Kidney (tissue), 14 donors: Measurements from ENCODE around the gene NT5C2. TPM values are rescaled to one million over a fixed set of nuclear protein-coding genes. Genes with fewer than 3 reads are reported as not detected.

Experiments
- DNase-seq, 5 donors: peaks; one replicate each; pipeline ENCODE4 v3.0.0-alpha.2; 2013 to 2020
- FAIRE-seq: peaks from 2 replicates; lab custom pipeline; 2012; peaks lifted over from hg19 to GRCh38; lab: Jason Lieb, UNC
- H3K27ac ChIP-seq, 2 donors: one replicate each; pipeline ENCODE4 v1.7.0; 2013; ENCODE audit warnings: low read depth in 2 of 2, low read length in 2 of 2, inconsistent platforms in 1 of 2
- H3K27me3 ChIP-seq: one replicate; pipeline ENCODE4 v1.7.1; 2013; ENCODE audit warnings: low read length, inconsistent platforms; ENCODE audit not compliant: control insufficient read depth, insufficient read depth
- H3K36me3 ChIP-seq, 3 donors: one replicate each; pipeline versions ENCODE4 v1.7.0 to v1.7.1; 2013; ENCODE audit warnings: low read length in 3 of 3, control low read depth in 1 of 3, inconsistent platforms in 1 of 3; ENCODE audit not compliant: insufficient read depth in 3 of 3, control insufficient read depth in 2 of 3
- H3K4me1 ChIP-seq, 3 donors: one replicate each; pipeline versions ENCODE4 v1.7.0 to v1.7.1; 2013; ENCODE audit warnings: low read length in 3 of 3, inconsistent platforms in 1 of 3, low read depth in 1 of 3; ENCODE audit not compliant: control insufficient read depth in 2 of 3, insufficient read depth in 2 of 3
- H3K4me3 ChIP-seq, 3 donors: one replicate each; pipeline versions ENCODE4 v1.7.0 to v1.8.1; 2013; ENCODE audit warnings: low read length in 3 of 3, control low read depth in 1 of 3, inconsistent platforms in 1 of 3
- H3K9ac ChIP-seq, 3 donors: one replicate each; pipeline versions ENCODE4 v1.7.0 to v1.7.1; 2013; ENCODE audit warnings: low read length in 3 of 3, control low read depth in 1 of 3, inconsistent platforms in 1 of 3
- H3K9me3 ChIP-seq, 3 donors: one replicate each; pipeline versions ENCODE4 v1.7.0 to v1.7.1; 2013; ENCODE audit warnings: low read length in 3 of 3, control low read depth in 1 of 3, inconsistent platforms in 1 of 3; ENCODE audit not compliant: control insufficient read depth in 2 of 3, insufficient read depth in 1 of 3
- intact Hi-C: fragments of 100-400 bp; cut with DNase I; formaldehyde crosslinking; loops from one replicate; pipeline ENCODE4 v1.11.1; 2022
- polyA plus RNA-seq: library from polyadenylated mRNA; stranded (reverse); fragments of 350-450 nt; fragmentation: Illumina TruSeq; extraction: RNeasy Lipid Tissue Mini Kit (QIAGEN cat#74804); gene quantifications from one replicate; pipeline ENCODE4 v1.2.3, GENCODE V29; 2014; ENCODE audit warnings: low read depth, low replicate concordance; ENCODE audit not compliant: insufficient read depth
- total RNA-seq: library from RNA; stranded (reverse); fragmentation: NEBNext Ultra II Directional; extraction: Animal tissue kit (Norgen Biotek cat#: 25700); gene quantifications from one replicate; pipeline ENCODE4 v1.2.1, GENCODE V29; 2021
- TF ChIP-seq, protein P1 (sequence below): IDR thresholded peaks from 3 replicates; pipeline ENCODE4 v1.5.1; 2012; ENCODE audit warnings: mild to moderate bottlenecking, moderate library complexity, borderline replicate concordance; ENCODE audit not compliant: insufficient read depth; ENCODE audit errors: extremely low read depth
- donor health status: control.
- donor health status: control.
- donor health status: control.
- donor health status: control.
- donor health status: control.
- donor health status: DM: yes; HTN: yes; CAD: no.
- donor health status: Normal renal cell carcinoma (clear cell type).

NT5C2 gene
- total and polyA plus RNA-seq, 2 donors from 2014 or later: 30.9 to 91.7 TPM

GRCh38 chr10:103125323-103126267 is 67.5 kb downstream of the NT5C2 start:
- Histone ChIP-seq H3K9ac (no peak overlapping the region), H3K27ac (peak overlapping the region in 1 of 2 donors; percentile 27), H3K4me1 (peaks cover 0 to 9% (median 3%) of the 10 kb centered on the region in 3 donors), H3K9me3 (no peaks in the 10 kb centered on the region), H3K4me3 (no peak overlapping the region), H3K36me3 (no peaks in the 10 kb centered on the region), H3K27me3 (no peaks in the 10 kb centered on the region)
- TF ChIP-seq, protein P1, sequence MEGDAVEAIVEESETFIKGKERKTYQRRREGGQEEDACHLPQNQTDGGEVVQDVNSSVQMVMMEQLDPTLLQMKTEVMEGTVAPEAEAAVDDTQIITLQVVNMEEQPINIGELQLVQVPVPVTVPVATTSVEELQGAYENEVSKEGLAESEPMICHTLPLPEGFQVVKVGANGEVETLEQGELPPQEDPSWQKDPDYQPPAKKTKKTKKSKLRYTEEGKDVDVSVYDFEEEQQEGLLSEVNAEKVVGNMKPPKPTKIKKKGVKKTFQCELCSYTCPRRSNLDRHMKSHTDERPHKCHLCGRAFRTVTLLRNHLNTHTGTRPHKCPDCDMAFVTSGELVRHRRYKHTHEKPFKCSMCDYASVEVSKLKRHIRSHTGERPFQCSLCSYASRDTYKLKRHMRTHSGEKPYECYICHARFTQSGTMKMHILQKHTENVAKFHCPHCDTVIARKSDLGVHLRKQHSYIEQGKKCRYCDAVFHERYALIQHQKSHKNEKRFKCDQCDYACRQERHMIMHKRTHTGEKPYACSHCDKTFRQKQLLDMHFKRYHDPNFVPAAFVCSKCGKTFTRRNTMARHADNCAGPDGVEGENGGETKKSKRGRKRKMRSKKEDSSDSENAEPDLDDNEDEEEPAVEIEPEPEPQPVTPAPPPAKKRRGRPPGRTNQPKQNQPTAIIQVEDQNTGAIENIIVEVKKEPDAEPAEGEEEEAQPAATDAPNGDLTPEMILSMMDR: no peak
- intact Hi-C loops: no loop called here
- no peak for DNase-seq
- FAIRE-seq: no peak

- no peak overlapping the region for H3K9ac ChIP-seq
- H3K9me3 ChIP-seq: no peaks in the 10 kb centered on the region
- peak; percentile 78 for FAIRE-seq
- peaks cover 0 to 9% (median 3%) of the 10 kb centered on the region in 3 donors for H3K4me1 ChIP-seq
- H3K4me3 ChIP-seq: no peak overlapping the region
- intact Hi-C loops: no loop called here
- DNase-seq: no peak
- peak overlapping the region in 1 of 2 donors; percentile 4 for H3K27ac ChIP-seq
- TF ChIP-seq, protein P1: no peak
- H3K27me3 ChIP-seq: no peaks in the 10 kb centered on the region
- no peaks in the 10 kb centered on the region for H3K36me3 ChIP-seq
Observed at GRCh38 chr10:103124420-103125096, 68.5 kb downstream of the NT5C2 start.

DNA sequence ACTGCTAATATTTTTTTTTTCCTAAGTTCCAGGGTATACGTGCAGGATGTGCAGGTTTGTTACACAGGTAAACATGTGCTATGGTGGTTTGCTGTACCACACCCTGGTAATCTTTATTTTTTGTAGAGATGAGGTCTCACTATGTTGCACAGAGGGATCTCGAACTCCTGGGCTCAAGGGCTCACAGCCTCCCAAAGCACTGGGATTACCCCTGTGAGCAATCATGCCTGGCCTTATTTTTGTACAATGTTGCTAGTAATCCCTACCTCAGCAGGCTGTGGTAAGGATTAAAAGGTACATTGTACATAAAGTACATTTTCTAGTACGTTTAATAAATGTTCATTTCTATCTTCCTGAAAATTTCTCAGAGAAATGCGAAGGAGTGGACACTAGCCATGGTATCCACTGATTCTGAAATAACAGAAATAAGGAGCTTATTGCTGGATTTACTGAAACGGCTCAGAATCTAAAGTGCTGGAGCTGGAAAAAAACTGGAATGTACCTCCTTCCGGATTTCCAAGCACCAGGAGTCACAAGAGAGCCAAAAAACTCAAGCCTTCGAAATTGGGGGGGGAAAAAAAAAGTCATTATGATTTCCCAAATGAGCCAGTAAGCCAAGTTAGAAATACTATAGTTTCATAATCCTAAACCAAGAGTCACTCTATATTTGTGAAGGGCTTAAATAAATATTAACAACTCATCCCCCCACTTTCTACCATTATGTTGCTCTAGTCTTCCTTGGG is 69.6 kb downstream of the NT5C2 start:
- Histone ChIP-seq H3K9me3 (no peaks in the 10 kb centered on the region), H3K4me3 (no peak overlapping the region), H3K4me1 (peaks cover 0 to 9% (median 3%) of the 10 kb centered on the region in 3 donors), H3K27ac (no peak overlapping the region), H3K36me3 (no peaks in the 10 kb centered on the region), H3K27me3 (no peaks in the 10 kb centered on the region), H3K9ac (no peak overlapping the region)
- DNase-seq (no peak), FAIRE-seq (no peak)
- TF ChIP-seq, protein P1: no peak
- intact Hi-C loops: no loop called here
